Tibial nerve (tissue), 4 donors: ENCODE data around the gene IFIT1.

ENCODE experiments used
- EP300 ChIP-seq, 2 donors: sonication (generic); formaldehyde crosslinking; IDR thresholded peaks; one replicate each; pipeline ENCODE4 v1.6.1; 2017; ENCODE audit warnings: antibody characterized with exemption in 2 of 2, mild to moderate bottlenecking in 1 of 2
- POLR2A ChIP-seq, 2 donors: fragments of 450-650 bp; IDR thresholded peaks; one replicate each; pipeline ENCODE4 v1.6.1; 2017; ENCODE audit warnings: antibody characterized with exemption in 2 of 2, mild to moderate bottlenecking in 2 of 2, moderate library complexity in 2 of 2
- TF ChIP-seq, protein P1 (sequence below), 5 experiments: fragments of 200-600 bp in 3 of 5; fragments of 450-650 bp in 2 of 5; sonication (generic) in 3 of 5; IDR thresholded peaks; one replicate each; pipeline ENCODE4 v1.5.1; 2016 to 2019; ENCODE audit warnings: antibody characterized with exemption in 5 of 5, mild to moderate bottlenecking in 3 of 5, moderate library complexity in 2 of 5

DNA sequence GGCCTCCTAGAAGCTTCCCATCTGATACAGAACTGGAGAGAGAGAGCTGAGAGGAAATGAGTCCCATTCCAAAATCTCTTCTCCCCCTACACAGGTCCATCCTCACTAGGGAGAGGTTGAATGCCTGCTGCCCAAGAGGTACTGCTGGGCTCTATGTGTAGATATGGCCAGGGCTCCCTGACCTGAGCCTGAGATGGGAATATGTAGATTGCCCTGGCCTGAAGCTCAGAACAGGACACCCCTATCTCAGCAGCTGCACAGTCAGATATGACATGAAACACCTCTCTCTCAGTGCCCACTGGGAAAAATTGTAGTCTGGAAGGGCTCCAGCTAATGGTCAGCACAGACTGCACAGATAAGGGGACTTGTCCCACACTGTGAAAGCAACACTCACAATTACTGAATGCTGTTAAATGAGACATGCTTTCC, 17.7 kb upstream of the IFIT1 start:
- TF ChIP-seq POLR2A (IDR thresholded peaks at IDR 0.05) = no peak
- TF ChIP-seq, protein P1, sequence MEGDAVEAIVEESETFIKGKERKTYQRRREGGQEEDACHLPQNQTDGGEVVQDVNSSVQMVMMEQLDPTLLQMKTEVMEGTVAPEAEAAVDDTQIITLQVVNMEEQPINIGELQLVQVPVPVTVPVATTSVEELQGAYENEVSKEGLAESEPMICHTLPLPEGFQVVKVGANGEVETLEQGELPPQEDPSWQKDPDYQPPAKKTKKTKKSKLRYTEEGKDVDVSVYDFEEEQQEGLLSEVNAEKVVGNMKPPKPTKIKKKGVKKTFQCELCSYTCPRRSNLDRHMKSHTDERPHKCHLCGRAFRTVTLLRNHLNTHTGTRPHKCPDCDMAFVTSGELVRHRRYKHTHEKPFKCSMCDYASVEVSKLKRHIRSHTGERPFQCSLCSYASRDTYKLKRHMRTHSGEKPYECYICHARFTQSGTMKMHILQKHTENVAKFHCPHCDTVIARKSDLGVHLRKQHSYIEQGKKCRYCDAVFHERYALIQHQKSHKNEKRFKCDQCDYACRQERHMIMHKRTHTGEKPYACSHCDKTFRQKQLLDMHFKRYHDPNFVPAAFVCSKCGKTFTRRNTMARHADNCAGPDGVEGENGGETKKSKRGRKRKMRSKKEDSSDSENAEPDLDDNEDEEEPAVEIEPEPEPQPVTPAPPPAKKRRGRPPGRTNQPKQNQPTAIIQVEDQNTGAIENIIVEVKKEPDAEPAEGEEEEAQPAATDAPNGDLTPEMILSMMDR (IDR thresholded peaks at IDR 0.05) = no peak
- no peak for TF ChIP-seq EP300 (IDR thresholded peaks at IDR 0.05)
